HEK293 (cell line): ENCODE data around the gene FOXM1.

Source experiments
- ZIC2 ChIP-seq: fragments of 450-650 bp; formaldehyde crosslinking; IDR thresholded peaks from 2 replicates; pipeline ENCODE4 v1.5.1; 2016; ENCODE audit warnings: missing biosample characterization, missing genetic modification characterization
- ZNF121 ChIP-seq: fragments of 450-650 bp; formaldehyde crosslinking; IDR thresholded peaks from 2 replicates; pipeline ENCODE4 v1.5.1; 2016; ENCODE audit warnings: missing biosample characterization, missing genetic modification characterization
- TF ChIP-seq, protein P1 (sequence below): fragments of 450-650 bp; formaldehyde crosslinking; IDR thresholded peaks from 2 replicates; pipeline ENCODE4 v1.5.1; 2016; ENCODE audit warnings: missing biosample characterization, missing genetic modification characterization
- TF ChIP-seq, protein P2 (sequence below): fragments of 450-650 bp; formaldehyde crosslinking; IDR thresholded peaks from 2 replicates; pipeline ENCODE4 v1.5.1; 2016; ENCODE audit warnings: missing biosample characterization, missing genetic modification characterization

DNA sequence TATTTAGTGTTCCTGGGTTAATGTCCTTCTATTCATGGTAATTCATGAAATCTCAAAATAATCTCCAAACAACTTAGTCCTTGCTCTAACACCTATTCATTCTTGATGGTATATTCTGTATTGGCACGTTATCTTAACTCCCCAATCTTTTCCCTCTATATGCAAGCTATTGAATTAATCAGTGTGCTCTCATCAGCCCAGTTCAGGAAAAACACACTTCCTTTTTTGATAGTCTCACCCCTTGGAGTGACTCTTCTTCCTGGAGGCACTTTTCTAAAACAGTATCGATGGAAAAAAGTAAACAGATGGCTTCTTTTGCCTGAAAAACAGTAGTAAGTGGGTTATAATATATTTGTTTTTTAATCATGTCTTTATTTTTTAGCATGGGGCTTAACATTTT lies 42.3 kb upstream of the FOXM1 start:
- TF ChIP-seq, protein P1, sequence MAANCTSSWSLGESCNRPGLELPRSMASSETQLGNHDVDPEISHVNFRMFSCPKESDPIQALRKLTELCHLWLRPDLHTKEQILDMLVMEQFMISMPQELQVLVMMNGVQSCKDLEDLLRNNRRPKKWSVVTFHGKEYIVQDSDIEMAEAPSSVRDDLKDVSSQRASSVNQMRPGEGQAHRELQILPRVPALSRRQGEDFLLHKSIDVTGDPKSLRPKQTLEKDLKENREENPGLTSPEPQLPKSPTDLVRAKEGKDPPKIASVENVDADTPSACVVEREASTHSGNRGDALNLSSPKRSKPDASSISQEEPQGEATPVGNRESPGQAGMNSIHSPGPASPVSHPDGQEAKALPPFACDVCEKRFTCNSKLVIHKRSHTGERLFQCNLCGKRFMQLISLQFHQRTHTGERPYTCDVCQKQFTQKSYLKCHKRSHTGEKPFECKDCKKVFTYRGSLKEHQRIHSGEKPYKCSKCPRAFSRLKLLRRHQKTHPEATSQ (tag by site-specific recombination): no peak
- TF ChIP-seq ZNF121 (tag by site-specific recombination) (no peak), ZIC2 (tag by site-specific recombination) (no peak)
- TF ChIP-seq, protein P2, sequence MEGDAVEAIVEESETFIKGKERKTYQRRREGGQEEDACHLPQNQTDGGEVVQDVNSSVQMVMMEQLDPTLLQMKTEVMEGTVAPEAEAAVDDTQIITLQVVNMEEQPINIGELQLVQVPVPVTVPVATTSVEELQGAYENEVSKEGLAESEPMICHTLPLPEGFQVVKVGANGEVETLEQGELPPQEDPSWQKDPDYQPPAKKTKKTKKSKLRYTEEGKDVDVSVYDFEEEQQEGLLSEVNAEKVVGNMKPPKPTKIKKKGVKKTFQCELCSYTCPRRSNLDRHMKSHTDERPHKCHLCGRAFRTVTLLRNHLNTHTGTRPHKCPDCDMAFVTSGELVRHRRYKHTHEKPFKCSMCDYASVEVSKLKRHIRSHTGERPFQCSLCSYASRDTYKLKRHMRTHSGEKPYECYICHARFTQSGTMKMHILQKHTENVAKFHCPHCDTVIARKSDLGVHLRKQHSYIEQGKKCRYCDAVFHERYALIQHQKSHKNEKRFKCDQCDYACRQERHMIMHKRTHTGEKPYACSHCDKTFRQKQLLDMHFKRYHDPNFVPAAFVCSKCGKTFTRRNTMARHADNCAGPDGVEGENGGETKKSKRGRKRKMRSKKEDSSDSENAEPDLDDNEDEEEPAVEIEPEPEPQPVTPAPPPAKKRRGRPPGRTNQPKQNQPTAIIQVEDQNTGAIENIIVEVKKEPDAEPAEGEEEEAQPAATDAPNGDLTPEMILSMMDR (tag by site-specific recombination): no peak
